GM10248 (cell line): ENCODE results near the gene TTLL10.
"Not testable (repeated sequence)": the region's sequence is repeated elsewhere in the genome, so short reads cannot be mapped to it uniquely, and the experiment has no call there.

ENCODE experiments used
- CTCF ChIA-PET: fragments of 300-600 bp; sonication (Branson Sonifier 250); formaldehyde crosslinking; extraction: SDS; loops from one replicate; lab custom pipeline; 2021; ENCODE audit warnings: antibody characterized with exemption; lab: Yijun Ruan, JAX
- POLR2A ChIA-PET: fragments of 350-650 bp; sonication (Branson Sonifier 250); formaldehyde crosslinking; extraction: SDS; loops from one replicate; lab custom pipeline; 2020; ENCODE audit warnings: antibody characterized with exemption; lab: Yijun Ruan, JAX
- DNase-seq: peaks from one replicate; pipeline ENCODE4 v3.0.0; 2012; ENCODE audit errors: extremely low spot score
- TF ChIP-seq, protein P1 (sequence below): IDR thresholded peaks from 2 replicates; pipeline ENCODE4 v1.5.1; 2012; ENCODE audit warnings: mild to moderate bottlenecking, low read depth; ENCODE audit errors: extremely low read depth, missing control alignments, control extremely low read depth

TTLL10 gene

DNA sequence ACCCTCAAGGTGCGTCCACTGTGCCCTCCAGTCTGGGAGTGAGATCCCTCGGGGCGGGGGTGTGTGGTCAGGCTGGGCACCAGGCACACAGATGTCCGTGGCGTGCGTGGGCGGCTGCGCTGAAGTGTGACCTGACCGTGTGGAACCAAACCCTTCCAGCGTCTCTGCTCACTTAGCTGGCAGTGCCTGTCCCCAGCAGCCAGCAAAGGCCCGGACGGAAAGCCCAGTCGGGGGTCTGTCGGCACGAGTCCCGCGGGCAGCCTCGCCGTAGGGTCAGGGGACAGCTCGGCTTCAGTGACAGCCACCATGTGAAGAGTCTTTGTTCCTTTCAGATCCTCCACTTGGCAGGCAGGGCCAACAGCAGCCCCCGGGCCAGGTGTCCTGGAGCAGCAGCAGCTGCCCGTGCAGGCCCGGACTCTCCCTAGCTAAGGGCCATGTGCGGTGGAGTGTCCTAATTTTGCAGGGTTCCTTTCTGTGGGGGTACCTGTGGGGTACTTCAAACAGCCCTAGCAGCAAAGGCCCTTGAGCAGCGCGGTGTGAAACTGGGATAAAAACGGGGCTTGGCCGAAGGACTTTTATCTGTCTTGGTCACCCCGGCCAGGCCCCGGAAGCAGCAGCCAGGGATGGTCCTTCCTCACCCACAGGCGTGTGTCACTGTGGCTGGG is 11.6 kb downstream of the TTLL10 start:
- ChIA-PET POLR2A (no interaction called here), CTCF (no interaction called here)
- TF ChIP-seq, protein P1, sequence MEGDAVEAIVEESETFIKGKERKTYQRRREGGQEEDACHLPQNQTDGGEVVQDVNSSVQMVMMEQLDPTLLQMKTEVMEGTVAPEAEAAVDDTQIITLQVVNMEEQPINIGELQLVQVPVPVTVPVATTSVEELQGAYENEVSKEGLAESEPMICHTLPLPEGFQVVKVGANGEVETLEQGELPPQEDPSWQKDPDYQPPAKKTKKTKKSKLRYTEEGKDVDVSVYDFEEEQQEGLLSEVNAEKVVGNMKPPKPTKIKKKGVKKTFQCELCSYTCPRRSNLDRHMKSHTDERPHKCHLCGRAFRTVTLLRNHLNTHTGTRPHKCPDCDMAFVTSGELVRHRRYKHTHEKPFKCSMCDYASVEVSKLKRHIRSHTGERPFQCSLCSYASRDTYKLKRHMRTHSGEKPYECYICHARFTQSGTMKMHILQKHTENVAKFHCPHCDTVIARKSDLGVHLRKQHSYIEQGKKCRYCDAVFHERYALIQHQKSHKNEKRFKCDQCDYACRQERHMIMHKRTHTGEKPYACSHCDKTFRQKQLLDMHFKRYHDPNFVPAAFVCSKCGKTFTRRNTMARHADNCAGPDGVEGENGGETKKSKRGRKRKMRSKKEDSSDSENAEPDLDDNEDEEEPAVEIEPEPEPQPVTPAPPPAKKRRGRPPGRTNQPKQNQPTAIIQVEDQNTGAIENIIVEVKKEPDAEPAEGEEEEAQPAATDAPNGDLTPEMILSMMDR: no peak
- no peak for DNase-seq

DNA sequence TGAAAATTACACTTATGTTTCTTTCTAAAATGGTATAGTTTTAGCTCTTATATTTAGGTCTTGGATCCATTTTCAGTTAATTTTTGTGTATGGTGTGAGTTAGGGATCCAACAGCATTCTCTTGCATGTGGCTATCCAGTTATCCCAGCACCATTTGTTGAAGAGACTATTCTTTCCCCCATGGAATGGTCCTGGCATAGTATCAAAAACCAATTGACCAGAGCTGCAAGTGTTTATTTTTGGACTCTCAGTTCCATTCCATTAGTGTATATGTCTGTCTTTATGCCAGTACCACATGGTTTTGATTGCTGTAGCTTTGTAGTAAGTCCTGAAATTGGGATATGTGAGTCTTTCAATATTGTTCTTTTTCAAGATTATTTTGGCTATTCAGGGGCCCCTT is 14.3 kb downstream of the TTLL10 start:
- ChIA-PET CTCF (interaction anchor here (0.8 to 1.2 kb wide), 4 partner anchors 12 to 104 kb away, joined by 3 read pairs; no protein-coding TSS in a partner anchor), POLR2A (no interaction called here)
- TF ChIP-seq, protein P1: no peak
- DNase-seq: no peak

DNA sequence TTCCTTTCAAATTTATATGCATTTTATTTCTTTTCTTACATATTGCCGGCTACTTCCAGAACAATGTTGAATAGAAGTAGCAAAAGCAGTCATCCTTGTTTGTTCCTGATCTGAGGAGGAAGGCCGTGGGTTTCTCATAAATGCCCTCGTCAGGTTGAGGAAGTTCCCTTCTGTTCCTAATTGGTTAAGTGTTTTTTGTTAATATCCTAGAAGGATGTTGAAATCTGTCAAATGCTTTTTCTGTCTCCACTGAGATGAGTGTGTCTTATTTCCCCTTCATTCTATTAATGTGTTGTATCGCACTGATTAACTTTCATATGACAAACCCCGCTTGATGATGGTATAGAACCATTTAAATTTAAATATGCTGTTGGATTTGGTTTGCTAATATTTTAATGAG is 15.4 kb downstream of the TTLL10 start:
- TF ChIP-seq, protein P1: no peak
- POLR2A ChIA-PET: no interaction called here
- CTCF ChIA-PET: no interaction called here
- DNase-seq: no peak

DNA sequence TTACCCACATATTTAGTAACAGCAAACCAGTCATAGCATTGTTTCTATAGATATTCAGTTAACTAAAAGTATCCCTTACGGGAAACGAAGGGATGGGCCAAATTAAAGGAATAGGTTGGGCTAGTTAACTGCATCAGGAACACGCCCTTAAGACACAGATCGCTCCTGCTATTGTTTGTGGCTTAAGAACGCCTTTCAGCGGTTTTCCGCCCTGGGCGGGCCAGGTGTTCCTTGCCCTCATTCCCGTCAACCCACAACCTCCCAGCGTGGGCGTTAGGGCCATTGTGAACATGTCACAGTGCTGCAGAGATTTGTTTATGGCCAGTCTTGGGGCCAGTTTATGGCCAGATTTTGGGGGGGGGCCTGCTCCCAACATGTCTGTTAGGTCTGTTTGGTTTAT is 18.1 kb downstream of the TTLL10 start:
- TF ChIP-seq, protein P1: no peak
- ChIA-PET POLR2A (no interaction called here), CTCF (interaction anchor here (0.9 kb wide), 1 partner anchor 9 kb away, joined by 3 read pairs; no protein-coding TSS in a partner anchor)
- DNase-seq: no peak

DNA sequence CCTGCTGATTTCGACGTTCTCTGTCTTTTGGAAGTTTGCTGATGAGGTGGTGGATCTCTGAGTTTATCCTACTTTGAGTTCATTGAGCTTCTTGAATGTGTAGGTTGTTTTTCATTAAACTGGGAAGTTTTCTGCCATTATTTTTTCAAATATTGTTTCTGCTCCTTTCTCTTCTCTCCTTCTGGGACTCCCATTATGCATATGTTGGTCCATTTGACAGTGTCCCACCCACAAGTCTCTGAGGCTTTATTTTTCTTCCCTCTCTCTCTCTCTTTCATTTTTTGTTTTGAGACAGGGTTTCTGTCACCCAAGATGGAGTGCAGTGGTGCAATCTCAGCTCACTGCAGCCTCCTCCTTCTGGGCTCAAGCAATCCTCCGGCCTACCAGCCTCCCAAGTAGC is 21.0 kb downstream of the TTLL10 start:
- ChIA-PET POLR2A (no interaction called here), CTCF (interaction anchor here (0.9 to 1.0 kb wide), 3 partner anchors 13 to 72 kb away, joined by 3 read pairs; no protein-coding TSS in a partner anchor)
- TF ChIP-seq, protein P1: no peak
- DNase-seq: no peak

DNA sequence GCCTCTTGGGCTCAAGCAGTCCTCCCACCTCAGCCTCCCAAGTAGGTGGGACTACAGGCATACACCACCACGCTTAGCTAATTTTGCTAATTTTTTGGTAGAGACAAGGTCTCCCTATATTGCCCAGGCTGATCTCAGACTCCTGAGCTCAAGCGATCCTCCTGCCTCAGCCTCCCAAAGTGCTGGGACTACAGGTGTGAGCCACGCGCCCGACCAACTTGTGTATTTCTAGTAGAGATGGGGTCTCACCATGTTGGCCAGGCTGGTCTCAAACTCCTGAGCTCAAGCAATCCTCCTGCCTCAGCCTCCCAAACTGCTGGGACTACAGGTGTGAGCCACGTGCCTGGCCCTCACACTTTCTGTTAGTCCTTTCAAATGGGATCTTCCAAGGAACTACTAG is 22.0 kb downstream of the TTLL10 start:
- DNase-seq, CTCF ChIA-PET, POLR2A ChIA-PET: not testable (repeated sequence)

DNA sequence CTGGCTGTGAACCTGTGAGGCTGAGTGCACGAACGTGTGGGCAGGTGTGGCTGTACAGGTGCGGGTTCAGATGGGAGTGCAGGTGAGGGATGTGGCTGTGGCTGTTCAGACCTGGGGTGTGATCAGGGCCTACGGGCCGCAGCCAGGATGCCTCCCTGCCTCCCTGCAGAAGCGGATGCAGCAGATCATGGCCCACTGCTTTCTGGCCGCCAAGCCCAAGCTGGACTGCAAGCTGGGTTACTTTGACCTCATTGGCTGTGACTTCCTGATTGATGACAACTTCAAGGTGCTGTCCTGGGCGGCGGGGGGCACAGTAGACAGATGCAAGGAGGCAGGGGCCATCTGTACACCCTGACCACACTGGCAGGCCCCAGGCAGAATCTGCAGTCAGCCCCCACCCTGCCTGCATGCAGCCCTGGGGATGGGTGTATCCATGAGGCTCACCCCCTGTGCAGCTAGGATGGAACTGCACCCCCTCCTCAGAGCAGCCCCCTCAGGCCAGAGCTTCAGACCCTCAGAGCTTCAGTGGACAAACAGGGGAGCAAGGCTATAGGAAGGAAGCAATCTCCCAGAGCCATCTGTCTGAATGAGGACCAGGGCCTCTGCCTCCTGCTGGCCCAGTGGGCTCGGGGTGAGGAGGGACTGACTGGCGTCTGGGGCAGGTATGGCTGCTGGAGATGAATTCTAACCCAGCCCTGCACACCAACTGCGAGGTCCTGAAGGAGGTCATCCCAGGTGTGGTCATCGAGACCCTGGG is 22.9 kb downstream of the TTLL10 start:
- TF ChIP-seq, protein P1: no peak
- DNase-seq: no peak
- ChIA-PET POLR2A (no interaction called here), CTCF (no interaction called here)
